Nephron progenitor cell (in vitro differentiated cells): ENCODE measurements around the gene PRR7.

Source experiments
- DNase-seq: peaks from one replicate; pipeline ENCODE4 v3.0.0; 2021
- H3K27ac Mint-ChIP-seq: 2 replicates; pipeline ENCODE4 v1.8.0; 2021; ENCODE audit warnings: mild to moderate bottlenecking, moderate library complexity, mixed read lengths
- H3K27me3 Mint-ChIP-seq: 2 replicates; pipeline ENCODE4 v1.8.0; 2021; ENCODE audit warnings: mild to moderate bottlenecking, low read depth, mixed read lengths; ENCODE audit not compliant: poor library complexity
- H3K36me3 Mint-ChIP-seq: 2 replicates; pipeline ENCODE4 v1.8.0; 2021; ENCODE audit warnings: low read depth, mixed read lengths
- H3K4me1 Mint-ChIP-seq: 2 replicates; pipeline ENCODE4 v1.8.0; 2021; ENCODE audit warnings: mixed read lengths
- H3K4me3 Mint-ChIP-seq: 2 replicates; pipeline ENCODE4 v1.8.0; 2021; ENCODE audit warnings: mild to moderate bottlenecking, moderate library complexity, mixed read lengths
- H3K9me3 Mint-ChIP-seq: 2 replicates; pipeline ENCODE4 v1.8.0; 2021; ENCODE audit warnings: mild to moderate bottlenecking, moderate library complexity, mixed read lengths
- CTCF ChIP-seq: fragments of 200-600 bp; sonication (generic); IDR thresholded peaks from 2 replicates; pipeline ENCODE4 v1.5.0; 2021; ENCODE audit warnings: antibody characterized with exemption

The PRR7 gene

GRCh38 chr5:177430972-177431316 is 15.7 kb upstream of the PRR7 start:
- peaks cover 37% of the 10 kb centered on the region for H3K4me1 Mint-ChIP-seq
- peak overlapping the region; percentile 30 for H3K27ac Mint-ChIP-seq
- peaks cover 4% of the 10 kb centered on the region for H3K36me3 Mint-ChIP-seq
- no peak for DNase-seq
- H3K27me3 Mint-ChIP-seq: no peaks in the 10 kb centered on the region
- no peaks in the 10 kb centered on the region for H3K9me3 Mint-ChIP-seq
- no peak overlapping the region for H3K4me3 Mint-ChIP-seq
- no peak for TF ChIP-seq CTCF

GRCh38 chr5:177431317-177432142 is 15.1 kb upstream of the PRR7 start:
- Mint-ChIP-seq H3K9me3 (no peaks in the 10 kb centered on the region), H3K4me3 (no peak overlapping the region), H3K27me3 (no peaks in the 10 kb centered on the region), H3K27ac (no peak overlapping the region), H3K36me3 (peaks cover 4% of the 10 kb centered on the region), H3K4me1 (peaks cover 35% of the 10 kb centered on the region)
- DNase-seq: no peak
- TF ChIP-seq CTCF: no peak

- Mint-ChIP-seq H3K27me3 (no peaks in the 10 kb centered on the region), H3K4me3 (no peak overlapping the region), H3K36me3 (peaks cover 12% of the 10 kb centered on the region), H3K9me3 (no peaks in the 10 kb centered on the region), H3K27ac (no peak overlapping the region), H3K4me1 (peaks cover 33% of the 10 kb centered on the region)
- no peak for TF ChIP-seq CTCF
- DNase-seq: no peak
Observed at GRCh38 chr5:177432143-177432838, 14.3 kb upstream of the PRR7 start.

- peaks cover 20% of the 10 kb centered on the region for H3K36me3 Mint-ChIP-seq
- no peaks in the 10 kb centered on the region for H3K9me3 Mint-ChIP-seq
- no peak overlapping the region for H3K4me3 Mint-ChIP-seq
- H3K4me1 Mint-ChIP-seq: peaks cover 25% of the 10 kb centered on the region
- no peak for DNase-seq
- no peaks in the 10 kb centered on the region for H3K27me3 Mint-ChIP-seq
- no peak for TF ChIP-seq CTCF
- no peak overlapping the region for H3K27ac Mint-ChIP-seq
Observed at GRCh38 chr5:177432839-177433657, 13.6 kb upstream of the PRR7 start.

- H3K4me3 Mint-ChIP-seq: no peak overlapping the region
- no peaks in the 10 kb centered on the region for H3K27me3 Mint-ChIP-seq
- no peaks in the 10 kb centered on the region for H3K9me3 Mint-ChIP-seq
- H3K36me3 Mint-ChIP-seq: peaks cover 26% of the 10 kb centered on the region
- no peak for DNase-seq
- TF ChIP-seq CTCF: no peak
- no peak overlapping the region for H3K27ac Mint-ChIP-seq
- H3K4me1 Mint-ChIP-seq: peaks cover 18% of the 10 kb centered on the region
Observed at GRCh38 chr5:177433658-177434217, 12.9 kb upstream of the PRR7 start.
